Neutrophil (primary cell): ENCODE data around the gene INAFM1.
A peak's percentile ranks its signal among the peaks of the same experiment; 100 is the strongest.

Experiments used
- H3K27ac ChIP-seq: fragments of 200-600 bp; sonication (generic); 2 replicates; pipeline ENCODE4 v1.5.1; 2016; ENCODE audit warnings: mild to moderate bottlenecking, moderate library complexity
- H3K27me3 ChIP-seq: fragments of 200-600 bp; sonication (generic); 2 replicates; pipeline ENCODE4 v1.6.0; 2016; ENCODE audit warnings: mild to moderate bottlenecking
- H3K36me3 ChIP-seq: fragments of 200-600 bp; sonication (generic); 2 replicates; pipeline ENCODE4 v1.5.1; 2017
- H3K4me1 ChIP-seq, 2 experiments: fragments of 200-600 bp in 1 of 2; sonication (generic) in 1 of 2; 1 replicate in 1 of 2; 2 replicates in 1 of 2; pipeline versions ENCODE4 v1.5.1 to v1.6.1; 2013 to 2016; ENCODE audit warnings: low read depth in 1 of 2, low read length in 1 of 2, mild to moderate bottlenecking in 1 of 2, moderate library complexity in 1 of 2; ENCODE audit not compliant: control insufficient read depth in 1 of 2, insufficient read depth in 1 of 2
- H3K4me3 ChIP-seq, 2 experiments: fragments of 200-600 bp in 1 of 2; sonication (generic) in 1 of 2; 1 replicate in 1 of 2; 2 replicates in 1 of 2; pipeline ENCODE4 v1.5.1; 2013 to 2016; ENCODE audit warnings: low read depth in 1 of 2, low read length in 1 of 2, mild to moderate bottlenecking in 1 of 2, moderate library complexity in 1 of 2
- H3K9me3 ChIP-seq: fragments of 200-600 bp; sonication (generic); 2 replicates; pipeline ENCODE4 v1.5.1; 2016
- TF ChIP-seq, protein P1 (sequence below): fragments of 200-600 bp; sonication (generic); IDR thresholded peaks from 2 replicates; pipeline ENCODE4 v1.5.1; 2016; ENCODE audit warnings: antibody characterized with exemption

Gene INAFM1

GRCh38 chr19:47240556-47240955 is 34.1 kb upstream of the INAFM1 start:
- TF ChIP-seq, protein P1, sequence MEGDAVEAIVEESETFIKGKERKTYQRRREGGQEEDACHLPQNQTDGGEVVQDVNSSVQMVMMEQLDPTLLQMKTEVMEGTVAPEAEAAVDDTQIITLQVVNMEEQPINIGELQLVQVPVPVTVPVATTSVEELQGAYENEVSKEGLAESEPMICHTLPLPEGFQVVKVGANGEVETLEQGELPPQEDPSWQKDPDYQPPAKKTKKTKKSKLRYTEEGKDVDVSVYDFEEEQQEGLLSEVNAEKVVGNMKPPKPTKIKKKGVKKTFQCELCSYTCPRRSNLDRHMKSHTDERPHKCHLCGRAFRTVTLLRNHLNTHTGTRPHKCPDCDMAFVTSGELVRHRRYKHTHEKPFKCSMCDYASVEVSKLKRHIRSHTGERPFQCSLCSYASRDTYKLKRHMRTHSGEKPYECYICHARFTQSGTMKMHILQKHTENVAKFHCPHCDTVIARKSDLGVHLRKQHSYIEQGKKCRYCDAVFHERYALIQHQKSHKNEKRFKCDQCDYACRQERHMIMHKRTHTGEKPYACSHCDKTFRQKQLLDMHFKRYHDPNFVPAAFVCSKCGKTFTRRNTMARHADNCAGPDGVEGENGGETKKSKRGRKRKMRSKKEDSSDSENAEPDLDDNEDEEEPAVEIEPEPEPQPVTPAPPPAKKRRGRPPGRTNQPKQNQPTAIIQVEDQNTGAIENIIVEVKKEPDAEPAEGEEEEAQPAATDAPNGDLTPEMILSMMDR = no peak
- Histone ChIP-seq H3K9me3 (no peaks in the 10 kb centered on the region), H3K4me3 (no peak overlapping the region), H3K36me3 (no peaks in the 10 kb centered on the region), H3K27me3 (peaks cover 90% of the 10 kb centered on the region), H3K4me1 (peaks cover 37 to 43% of the 10 kb centered on the region in 2 experiments), H3K27ac (no peak overlapping the region)

GRCh38 chr19:47240996-47241918 is 33.4 kb upstream of the INAFM1 start:
- no peak overlapping the region for H3K27ac ChIP-seq
- H3K36me3 ChIP-seq = no peaks in the 10 kb centered on the region
- TF ChIP-seq, protein P1 = no peak
- H3K9me3 ChIP-seq = no peaks in the 10 kb centered on the region
- peaks cover 37 to 43% of the 10 kb centered on the region in 2 experiments for H3K4me1 ChIP-seq
- H3K4me3 ChIP-seq = peak overlapping the region in 1 of 2 experiments; percentile 18
- H3K27me3 ChIP-seq = peaks cover 88% of the 10 kb centered on the region

GRCh38 chr19:47241919-47242577 is 32.6 kb upstream of the INAFM1 start:
- Histone ChIP-seq H3K36me3 (no peaks in the 10 kb centered on the region), H3K4me1 (peaks cover 37 to 43% of the 10 kb centered on the region in 2 experiments), H3K27me3 (peaks cover 80% of the 10 kb centered on the region), H3K9me3 (no peaks in the 10 kb centered on the region), H3K27ac (no peak overlapping the region), H3K4me3 (no peak overlapping the region)
- TF ChIP-seq, protein P1 = no peak

DNA sequence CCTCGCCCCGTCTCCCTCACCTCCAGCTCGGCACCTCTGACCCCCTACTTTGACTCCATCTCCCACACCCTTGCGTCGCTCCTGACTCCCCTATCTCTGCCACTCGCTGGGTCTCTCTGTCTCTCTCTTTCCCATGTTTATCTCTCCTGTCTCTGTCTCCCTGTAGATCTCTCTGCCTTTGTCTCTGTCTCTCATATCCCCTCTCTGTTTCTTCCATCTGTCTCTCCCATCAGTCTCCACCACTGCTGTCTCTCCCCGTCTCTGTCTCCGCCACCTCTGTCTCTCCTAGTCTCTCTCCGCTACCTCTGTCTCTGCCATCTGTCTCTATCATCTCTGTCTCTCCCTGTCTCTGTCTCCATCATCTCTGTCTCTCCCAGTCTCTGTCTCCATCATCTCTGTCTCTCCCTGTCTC is 31.3 kb upstream of the INAFM1 start:
- peak overlapping the region; percentile 77 for H3K27ac ChIP-seq
- peaks cover 67% of the 10 kb centered on the region for H3K27me3 ChIP-seq
- peak overlapping the region; percentile 51 to 60 for H3K4me3 ChIP-seq

GRCh38 chr19:47243776-47244547 is 30.7 kb upstream of the INAFM1 start:
- H3K36me3 ChIP-seq = no peaks in the 10 kb centered on the region
- peak overlapping the region; percentile 51 to 60 for H3K4me3 ChIP-seq
- peak overlapping the region; percentile 77 for H3K27ac ChIP-seq
- peaks cover 37 to 47% of the 10 kb centered on the region in 2 experiments for H3K4me1 ChIP-seq
- TF ChIP-seq, protein P1 = peak; percentile 100
- no peaks in the 10 kb centered on the region for H3K9me3 ChIP-seq
- H3K27me3 ChIP-seq = peaks cover 61% of the 10 kb centered on the region

More for the DNA sequence above, 31.3 kb upstream of the INAFM1 start:
- H3K36me3 ChIP-seq = no peaks in the 10 kb centered on the region
- TF ChIP-seq, protein P1 = no peak
- H3K9me3 ChIP-seq = no peaks in the 10 kb centered on the region
- peaks cover 37 to 47% of the 10 kb centered on the region in 2 experiments for H3K4me1 ChIP-seq
